Lower leg skin (tissue), 4 donors: ENCODE measurements around the gene VGF. TPM values are rescaled to one million over a fixed set of nuclear protein-coding genes. Genes with fewer than 3 reads are reported as not detected.

Experiments
- DNase-seq, 2 donors: peaks; one replicate each; pipeline ENCODE4 v3.0.0-alpha.2; 2019; ENCODE audit warnings: low spot score in 2 of 2
- H3K4me3 ChIP-seq: fragments of 200-600 bp; sonication (generic); 2 replicates; pipeline ENCODE4 v1.5.1; 2017; ENCODE audit warnings: mild to moderate bottlenecking, low read depth; ENCODE audit not compliant: poor library complexity, severe bottlenecking
- POLR2A ChIP-seq, 2 donors: fragments of 450-650 bp; IDR thresholded peaks; one replicate each; pipeline ENCODE4 v1.6.1; 2016 to 2017; ENCODE audit warnings: antibody characterized with exemption in 2 of 2, mild to moderate bottlenecking in 1 of 2, moderate library complexity in 1 of 2
- WGBS, 2 donors: methylation state at CpG; one replicate each; pipeline ENCODE4 v1.1.5; 2018; 5-methylcytosine and 5-hydroxymethylcytosine counted together
- intact Hi-C: fragments of 100-400 bp; cut with DNase I; formaldehyde crosslinking; loops from one replicate; pipeline ENCODE4 v1.15.0; 2023; ENCODE audit warnings: low total_unique reads
- total RNA-seq, 4 donors: library from RNA; depleted of rRNA; stranded (reverse); fragments of >200 nt; gene quantifications; one replicate each; pipeline ENCODE4 v1.1.0, GENCODE V29; 2016
- TF ChIP-seq, protein P1 (sequence below), 3 donors: fragments of 450-650 bp; IDR thresholded peaks; one replicate each; pipeline ENCODE4 v1.5.1; 2016; ENCODE audit warnings: antibody characterized with exemption in 3 of 3, mild to moderate bottlenecking in 3 of 3, moderate library complexity in 2 of 3

Gene VGF
- total RNA-seq, 4 donors from 2014 or later: 0.91 to 6.3 (median 2.5) TPM; not detected in 1

DNA sequence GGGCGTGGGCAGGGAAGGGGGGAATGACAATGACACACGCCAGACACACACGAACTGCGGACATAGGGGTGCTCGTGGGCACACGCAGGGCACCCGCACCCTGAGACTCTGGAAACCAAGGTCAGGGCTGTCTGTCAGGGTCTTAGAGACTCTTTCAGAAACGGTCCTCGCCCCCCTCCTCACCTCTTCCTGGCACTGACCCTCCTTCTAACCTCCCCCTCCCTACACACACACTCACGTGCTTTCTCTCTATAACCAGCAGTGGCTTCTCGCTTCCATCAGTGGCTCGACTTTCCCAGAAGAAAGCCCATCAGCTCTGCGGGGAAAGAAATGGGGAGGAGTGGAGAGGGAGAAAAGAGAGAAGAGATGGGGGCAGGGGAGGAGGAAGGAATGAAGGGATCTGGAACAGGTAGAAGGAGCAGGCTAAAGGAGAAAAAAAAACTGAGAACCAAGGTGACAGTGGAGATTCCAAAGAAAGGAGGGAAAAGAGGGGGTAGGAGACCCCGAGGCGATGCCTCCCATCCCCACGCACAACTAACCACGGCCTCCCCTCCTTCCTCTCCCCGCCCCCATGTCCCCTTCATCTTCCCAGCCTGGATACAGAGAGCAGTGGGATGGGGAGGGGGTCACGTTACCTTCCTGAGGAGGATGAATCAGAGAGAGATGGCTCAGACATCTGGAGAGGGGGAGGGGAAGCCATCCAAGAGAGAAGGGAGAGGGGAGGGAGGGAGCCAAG lies 1.7 kb upstream of the VGF start:
- intact Hi-C loops: no loop called here
- TF ChIP-seq POLR2A (IDR thresholded peaks at IDR 0.05): no peak
- TF ChIP-seq, protein P1, sequence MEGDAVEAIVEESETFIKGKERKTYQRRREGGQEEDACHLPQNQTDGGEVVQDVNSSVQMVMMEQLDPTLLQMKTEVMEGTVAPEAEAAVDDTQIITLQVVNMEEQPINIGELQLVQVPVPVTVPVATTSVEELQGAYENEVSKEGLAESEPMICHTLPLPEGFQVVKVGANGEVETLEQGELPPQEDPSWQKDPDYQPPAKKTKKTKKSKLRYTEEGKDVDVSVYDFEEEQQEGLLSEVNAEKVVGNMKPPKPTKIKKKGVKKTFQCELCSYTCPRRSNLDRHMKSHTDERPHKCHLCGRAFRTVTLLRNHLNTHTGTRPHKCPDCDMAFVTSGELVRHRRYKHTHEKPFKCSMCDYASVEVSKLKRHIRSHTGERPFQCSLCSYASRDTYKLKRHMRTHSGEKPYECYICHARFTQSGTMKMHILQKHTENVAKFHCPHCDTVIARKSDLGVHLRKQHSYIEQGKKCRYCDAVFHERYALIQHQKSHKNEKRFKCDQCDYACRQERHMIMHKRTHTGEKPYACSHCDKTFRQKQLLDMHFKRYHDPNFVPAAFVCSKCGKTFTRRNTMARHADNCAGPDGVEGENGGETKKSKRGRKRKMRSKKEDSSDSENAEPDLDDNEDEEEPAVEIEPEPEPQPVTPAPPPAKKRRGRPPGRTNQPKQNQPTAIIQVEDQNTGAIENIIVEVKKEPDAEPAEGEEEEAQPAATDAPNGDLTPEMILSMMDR (IDR thresholded peaks at IDR 0.05): no peak
- DNase-seq: no peak
- WGBS, 2 donors: 2 to 3% methylated on average over 19 of the region's 19 CpGs
- no peak overlapping the region for H3K4me3 ChIP-seq

DNA sequence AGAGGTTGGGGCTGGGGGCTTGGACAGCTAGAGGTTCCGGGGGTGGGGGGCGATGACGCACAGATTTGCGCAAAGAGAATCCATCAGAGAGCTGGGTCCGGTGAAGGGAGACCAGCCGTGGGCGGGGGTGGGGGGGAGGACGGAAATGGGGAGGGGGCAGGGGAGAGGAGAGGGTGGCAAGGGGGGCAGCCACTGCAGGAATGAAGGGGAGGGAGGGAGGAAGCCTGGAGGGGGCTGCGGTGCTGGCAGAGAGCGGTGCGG lies 1.2 kb upstream of the VGF start:
- DNase-seq: no peak
- no peak overlapping the region for H3K4me3 ChIP-seq
- no peak for TF ChIP-seq POLR2A (IDR thresholded peaks at IDR 0.05)
- TF ChIP-seq, protein P1 (IDR thresholded peaks at IDR 0.05): no peak
- intact Hi-C loops: no loop called here
- 1 to 2% methylated on average over 11 of the region's 11 CpGs for WGBS, 2 donors

DNA sequence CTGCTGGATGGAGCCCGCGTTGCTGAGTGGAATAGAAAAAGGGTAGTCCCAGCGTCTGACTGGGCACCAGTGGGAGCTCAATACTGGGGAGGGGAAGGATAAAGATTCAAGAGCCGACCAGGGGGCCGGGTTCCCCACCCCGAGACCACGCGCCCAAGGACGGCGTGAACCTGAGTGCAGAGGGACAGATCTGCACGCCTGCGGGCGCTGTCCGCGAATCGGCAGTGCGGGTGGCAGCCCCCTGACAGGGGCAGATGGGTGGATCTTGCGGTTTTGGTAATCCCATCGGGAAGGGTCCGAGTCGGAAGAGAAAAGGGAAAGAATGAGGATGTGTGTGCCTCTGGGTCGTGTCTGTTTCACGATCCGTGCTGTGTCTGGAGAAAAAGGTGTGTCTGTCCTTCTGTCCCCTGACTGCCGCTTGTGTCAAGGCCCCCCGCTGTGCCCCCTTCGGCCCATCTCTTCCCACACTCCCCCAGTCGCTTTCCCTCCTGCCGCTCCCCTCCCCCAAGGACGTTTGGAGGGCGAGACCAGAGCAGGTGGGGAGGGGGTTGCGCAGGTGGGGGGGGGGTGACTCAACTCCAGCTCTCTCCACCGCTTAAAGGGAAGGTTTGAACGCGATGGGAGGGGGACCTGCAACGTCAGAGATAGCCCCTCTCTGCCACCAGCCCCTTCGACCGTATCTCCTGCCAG lies 734 bp upstream of the VGF start:
- 1% methylated on average over 36 to 38 of the region's 38 CpGs for WGBS, 2 donors
- no peak overlapping the region for H3K4me3 ChIP-seq
- TF ChIP-seq, protein P1 (IDR thresholded peaks at IDR 0.05): no peak
- no peak for TF ChIP-seq POLR2A (IDR thresholded peaks at IDR 0.05)
- intact Hi-C loops: no loop called here
- no peak for DNase-seq

DNA sequence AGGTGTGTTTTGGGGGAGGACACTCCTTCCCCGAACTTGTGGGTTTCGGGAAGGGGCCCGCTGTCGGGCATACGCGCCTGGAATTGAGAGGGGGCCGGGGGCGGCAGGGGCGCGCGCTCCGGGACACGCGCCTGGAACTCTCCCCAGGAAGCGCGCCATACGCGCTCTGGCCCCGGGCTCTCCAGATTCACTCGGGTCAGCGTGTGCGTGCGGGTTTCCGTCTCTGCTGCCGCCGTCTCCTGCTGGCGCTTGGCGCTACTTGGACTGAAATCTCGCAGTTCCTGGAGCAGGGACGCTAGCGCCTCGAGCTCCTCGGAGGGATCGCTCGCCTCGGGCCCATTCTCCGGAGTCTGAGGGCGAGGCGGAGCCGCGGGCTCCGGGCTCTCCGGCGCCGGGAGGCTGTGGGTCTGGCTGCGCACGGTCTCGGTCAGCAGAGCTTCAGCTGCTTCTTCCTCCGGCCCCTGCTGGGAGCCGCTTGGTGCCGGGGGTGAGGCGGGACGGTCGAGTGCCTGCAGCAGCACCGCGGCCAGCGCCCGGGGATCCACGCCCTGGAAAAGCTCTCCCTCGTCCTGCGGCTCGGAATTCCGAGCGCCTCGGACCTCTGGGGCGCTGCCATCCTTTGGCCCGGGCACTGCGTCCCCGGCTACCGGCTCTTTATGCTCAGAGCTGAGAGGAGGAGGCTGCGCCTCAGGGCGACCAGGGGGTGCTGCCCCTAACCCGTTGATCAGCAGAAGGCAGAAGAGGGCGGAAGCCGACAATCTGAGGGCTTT lies 1.1 kb downstream of the VGF start:
- WGBS, 2 donors: 2 to 3% methylated on average over 23 to 47 of the region's 75 CpGs
- H3K4me3 ChIP-seq: no peak overlapping the region
- no peak for TF ChIP-seq POLR2A (IDR thresholded peaks at IDR 0.05)
- TF ChIP-seq, protein P1 (IDR thresholded peaks at IDR 0.05): no peak
- no peak for DNase-seq
- intact Hi-C loops: no loop called here

DNA sequence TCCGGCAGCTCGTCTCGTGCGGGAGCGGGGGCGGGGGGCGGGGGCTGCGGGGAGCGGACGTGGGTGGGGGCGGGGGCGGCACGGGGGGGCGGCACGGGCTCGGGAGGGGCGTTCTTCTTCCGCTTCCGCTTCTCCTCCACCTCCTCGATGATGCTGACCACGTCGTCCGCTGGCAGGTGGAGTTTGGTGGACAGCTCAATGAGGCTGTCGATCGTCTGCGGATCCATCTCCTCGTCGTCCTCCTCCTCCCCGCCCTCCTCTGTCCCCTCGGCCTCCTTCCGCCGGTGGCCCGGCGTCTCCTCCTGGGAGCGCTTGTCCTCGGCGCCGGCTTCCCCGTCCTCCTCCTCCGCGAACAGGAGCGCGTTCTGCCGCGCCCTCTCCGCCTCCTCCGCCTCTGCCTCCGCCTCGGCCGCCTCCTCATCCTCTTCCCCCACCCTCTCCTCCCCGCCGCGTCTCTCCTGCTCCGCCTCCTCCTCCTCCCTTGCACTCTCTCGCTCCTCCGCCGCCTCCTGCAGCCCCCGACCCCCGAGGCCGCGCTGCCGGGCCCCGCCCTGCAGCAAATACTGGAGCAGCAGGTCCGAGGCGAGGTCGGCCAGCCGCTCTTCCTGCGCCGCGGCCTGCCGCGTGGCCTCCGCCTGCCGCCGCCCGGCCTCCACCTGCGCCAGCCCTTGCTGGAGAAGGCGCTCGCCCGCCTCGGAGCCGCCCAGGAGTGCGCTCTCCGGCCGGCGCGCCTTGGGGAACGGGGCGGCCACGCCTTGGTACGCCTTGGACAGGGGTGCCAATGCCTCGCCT lies 1.9 kb downstream of the VGF start:
- peak overlapping the region; percentile 2 for H3K4me3 ChIP-seq
- TF ChIP-seq POLR2A (IDR thresholded peaks at IDR 0.05): no peak
- TF ChIP-seq, protein P1 (IDR thresholded peaks at IDR 0.05): no peak
- 1% methylated on average over 71 to 73 of the region's 92 CpGs for WGBS, 2 donors
- intact Hi-C loops: no loop called here
- no peak for DNase-seq
